Stimulated activated CD8-positive, alpha-beta memory T cell treated with anti-CD3 and anti-CD28 coated beads, Interleukin-12 subunit alpha, Interleukin-12 subunit beta, amount 100 ng/mL, for 1 hour (primary cell): ENCODE results near the gene FAM114A2.
"Not testable (repeated sequence)": the region's sequence is repeated elsewhere in the genome, so short reads cannot be mapped to it uniquely, and the experiment has no call there.

Experiments
- DNase-seq: peaks from one replicate; pipeline ENCODE4 v3.0.0-alpha.2; 2020; ENCODE audit warnings: low read depth

The FAM114A2 gene

GRCh38 chr5:154038707-154039457 lies at the start of gene FAM114A2, which contains the start of gene MFAP3:
Gene FAM114A2, minus strand, starts transcription at chr5:154038910. Its CDS starts 3,957 bp downstream, at chr5:154034953.
Gene MFAP3, plus strand, starts transcription at chr5:154038967. Its CDS starts 10,756 bp downstream, at chr5:154049723.
- DNase-seq = peak; percentile 76

DNA sequence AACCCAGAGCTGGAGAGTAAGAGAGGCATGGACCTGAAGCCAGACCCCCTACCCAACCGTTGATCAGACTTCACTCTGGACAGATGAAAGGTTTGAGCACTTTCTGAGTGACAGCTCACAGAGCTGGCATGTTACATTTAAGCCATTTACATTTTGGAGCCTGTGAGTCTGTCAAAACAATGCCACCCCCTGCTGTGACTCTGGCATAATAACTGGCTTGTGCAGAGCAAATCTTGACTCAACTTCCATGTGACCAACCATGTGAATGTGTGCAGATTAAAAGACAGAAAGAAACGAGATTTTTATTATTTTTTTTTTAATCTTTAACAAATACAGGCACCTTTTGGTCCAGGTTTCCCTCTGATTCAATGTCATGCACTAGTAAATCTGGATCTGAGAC lies 48.5 kb upstream of the FAM114A2 start:
- DNase-seq = no peak

GRCh38 chr5:154086641-154087040 lies 47.9 kb upstream of the FAM114A2 start:
- DNase-seq = no peak

DNA sequence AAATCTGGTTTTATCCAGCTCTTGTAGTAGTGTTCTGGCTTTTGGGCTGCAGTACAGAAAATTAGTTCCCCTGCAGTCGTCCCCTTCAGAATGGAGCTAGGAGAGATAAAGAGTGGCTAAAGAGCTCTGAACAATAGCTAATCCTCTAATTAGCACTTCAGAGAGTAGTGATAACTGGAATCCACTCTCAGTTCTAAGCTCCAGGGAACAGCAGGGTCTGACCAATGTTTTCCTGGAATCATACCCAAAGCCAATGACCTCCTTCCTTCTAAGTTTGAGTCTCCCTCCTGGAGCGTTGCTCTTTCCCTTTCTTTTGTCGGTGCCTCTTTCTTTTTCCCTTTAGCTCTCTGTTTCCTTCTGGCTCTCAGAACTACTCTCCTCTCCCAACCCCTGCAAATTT lies 47.4 kb upstream of the FAM114A2 start:
- no peak for DNase-seq

- no peak for DNase-seq
Observed at GRCh38 chr5:154084062-154084639, 45.4 kb upstream of the FAM114A2 start.

GRCh38 chr5:154081246-154081645 lies 42.5 kb upstream of the FAM114A2 start:
- no peak for DNase-seq

GRCh38 chr5:154078272-154078671 lies 39.6 kb upstream of the FAM114A2 start:
- DNase-seq = no peak

DNA sequence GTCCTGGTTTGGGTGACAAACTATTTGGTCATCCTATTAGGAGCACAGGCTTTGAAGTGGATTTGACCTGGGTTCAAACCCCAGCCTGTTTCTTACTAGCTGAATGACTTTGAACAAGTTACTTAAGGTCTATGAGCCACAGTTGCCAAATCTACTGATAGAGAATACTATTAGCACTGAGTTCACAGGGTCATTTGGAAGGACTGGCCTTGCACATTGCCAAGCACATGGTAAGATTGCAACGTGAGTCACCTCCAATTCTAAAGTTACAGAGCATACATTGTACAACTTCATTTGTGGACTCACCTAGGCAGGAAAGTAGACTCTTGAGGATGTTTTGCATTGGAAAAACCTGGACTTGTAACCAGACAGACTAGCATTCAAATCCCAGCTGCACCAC lies 39.0 kb upstream of the FAM114A2 start:
- no peak for DNase-seq

DNA sequence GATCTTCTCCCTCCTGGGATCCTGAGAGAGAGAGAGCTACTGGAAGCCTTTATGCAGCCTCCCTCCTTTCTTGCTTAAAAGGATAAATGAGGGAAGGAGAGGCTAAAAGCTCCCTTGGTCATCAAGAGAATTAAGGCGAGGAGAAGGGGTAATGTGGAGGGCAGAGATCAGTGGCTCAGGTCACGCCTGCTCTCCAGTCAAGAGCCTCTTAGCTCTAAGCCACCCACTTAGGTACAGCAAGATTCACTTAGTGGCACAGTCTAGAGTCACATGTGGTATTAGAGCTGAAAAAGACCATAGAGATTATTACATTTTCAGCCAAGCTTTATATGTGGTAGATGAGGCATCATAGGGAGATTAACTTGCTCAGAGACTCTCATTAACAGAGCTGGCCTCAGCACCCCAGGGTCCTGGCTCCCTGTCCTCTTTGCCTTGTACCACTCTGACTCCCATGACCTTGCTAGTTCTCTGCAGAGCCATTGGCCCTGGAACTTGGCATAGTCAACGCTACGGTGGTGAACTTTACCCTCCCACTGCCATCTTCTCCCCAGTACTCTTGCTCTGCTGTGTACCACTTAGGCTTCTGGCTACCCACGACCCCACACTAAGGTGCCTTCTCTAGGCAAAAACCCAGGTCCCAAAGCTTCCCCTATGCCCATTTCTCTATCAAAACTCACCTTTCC lies 37.7 kb upstream of the FAM114A2 start:
- DNase-seq = no peak

DNA sequence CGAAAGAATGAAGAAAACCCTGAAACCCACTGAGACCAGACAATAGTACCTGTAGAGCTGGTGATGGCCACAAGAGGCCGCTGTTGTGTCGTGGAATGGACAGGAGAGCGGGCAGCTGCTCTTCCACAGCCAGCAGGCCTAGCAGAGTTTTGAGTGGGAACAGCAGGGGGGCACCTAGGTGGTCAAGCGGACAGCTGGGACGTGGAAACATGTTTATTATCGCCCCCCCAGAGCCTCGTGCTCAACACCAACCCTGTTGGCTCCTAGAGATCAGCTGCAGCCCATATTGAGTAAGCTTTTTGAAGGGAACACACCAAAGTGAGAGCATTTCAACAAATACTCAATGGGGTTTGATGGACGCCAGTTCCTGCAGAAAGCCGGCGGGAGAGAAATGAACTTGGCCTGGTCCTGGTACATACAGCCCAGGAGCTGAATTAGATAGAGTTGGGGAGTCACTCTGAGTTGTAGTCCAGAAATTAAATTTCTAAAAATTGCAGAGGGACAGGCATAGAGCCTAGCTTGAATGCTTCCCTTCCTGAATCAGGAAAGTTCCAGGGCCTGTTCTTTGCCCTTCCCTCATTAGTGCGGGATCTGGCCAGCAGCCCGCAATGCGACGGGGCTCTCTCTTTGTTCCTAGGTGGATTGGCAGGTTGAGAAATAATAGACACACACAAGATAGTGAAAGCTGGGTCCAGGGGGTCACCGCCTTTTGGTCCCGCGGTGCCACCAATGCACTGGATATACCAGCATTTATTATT lies 33.9 kb upstream of the FAM114A2 start:
- peak; percentile 73 for DNase-seq

DNA sequence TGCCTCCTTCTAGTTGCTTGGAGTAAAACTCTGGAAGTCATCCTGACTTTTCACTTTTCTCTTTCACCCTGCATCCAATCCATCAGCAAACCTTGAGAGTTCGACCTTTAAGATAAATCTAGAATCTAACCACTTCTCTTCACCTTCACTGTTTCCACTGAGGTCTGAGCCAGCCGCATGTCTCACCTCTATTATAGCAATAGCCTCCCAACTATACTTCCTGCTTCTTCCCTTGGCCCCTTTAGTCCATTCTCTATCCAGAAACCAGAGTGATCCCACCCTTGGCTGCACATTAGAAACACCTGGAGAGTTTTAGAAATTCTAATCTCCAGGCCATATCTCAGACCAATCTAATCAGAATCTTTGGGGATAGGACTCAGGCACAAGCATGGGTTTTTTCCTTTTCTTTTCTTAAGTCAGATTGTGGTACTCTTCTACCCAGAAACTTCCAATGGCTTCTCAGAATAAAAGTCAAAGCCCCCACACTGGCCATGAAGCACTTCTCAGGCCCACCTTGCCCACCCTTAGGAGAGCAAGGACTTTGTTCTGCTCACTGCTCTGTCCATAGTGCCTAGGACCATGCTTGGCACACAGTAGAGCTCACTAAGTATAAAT lies 33.2 kb upstream of the FAM114A2 start:
- no peak for DNase-seq

DNA sequence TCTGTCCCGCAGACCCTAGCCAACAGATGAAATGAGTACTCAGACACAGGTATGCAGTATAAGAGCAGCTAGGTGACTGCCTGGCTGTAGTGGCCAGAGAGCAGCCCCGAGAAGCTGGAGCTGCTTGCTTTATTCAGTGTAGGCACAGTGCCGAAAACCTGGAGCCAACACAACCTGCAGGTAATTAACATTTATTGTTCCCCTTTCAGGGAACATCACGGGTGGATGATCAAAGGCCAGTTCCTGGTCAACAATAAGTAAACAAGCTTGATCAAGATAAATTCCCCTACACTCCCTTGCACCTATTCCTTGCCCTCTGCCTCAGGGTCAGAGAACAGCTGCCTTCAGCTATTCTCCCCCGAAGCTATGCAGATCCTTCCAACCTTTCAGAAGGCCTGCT lies 31.1 kb upstream of the FAM114A2 start:
- not testable (repeated sequence) for DNase-seq

DNA sequence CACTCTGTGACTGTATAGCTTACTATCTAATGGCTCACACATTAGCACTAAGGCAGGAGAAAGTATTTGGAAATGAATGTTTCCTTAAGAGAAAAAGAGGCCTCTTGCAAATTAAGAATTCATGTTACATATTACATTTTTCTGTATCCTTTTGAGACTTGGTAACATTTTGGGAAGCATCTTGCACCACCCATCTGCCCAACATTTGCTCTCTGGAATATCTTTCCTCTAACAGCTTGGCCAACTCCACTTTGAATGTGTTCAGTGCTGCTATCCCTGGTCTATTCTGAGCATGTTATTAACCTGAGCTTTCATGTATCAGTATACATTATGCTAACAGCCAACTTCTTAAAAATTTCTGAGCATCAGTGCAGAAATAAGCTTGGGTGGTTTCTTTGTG lies 27.3 kb upstream of the FAM114A2 start:
- DNase-seq = no peak

DNA sequence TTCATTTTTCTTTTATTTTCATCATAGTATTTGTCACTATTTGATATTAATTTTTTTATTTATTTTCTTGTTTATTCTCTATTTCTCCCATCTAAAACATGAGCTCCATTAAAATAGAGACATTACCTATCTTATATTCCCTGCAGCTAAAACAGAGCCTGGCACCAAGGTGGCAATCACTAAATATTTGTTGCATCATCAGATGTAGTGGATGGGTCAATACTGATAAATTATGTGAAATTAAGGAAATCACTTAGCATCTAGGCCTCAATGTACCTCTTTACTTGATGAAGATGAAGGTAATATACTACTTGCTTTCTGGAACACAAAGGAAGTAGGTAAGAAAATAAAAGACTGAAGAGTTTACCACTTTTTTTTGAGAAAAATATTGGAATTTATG lies 24.7 kb upstream of the FAM114A2 start:
- no peak for DNase-seq

- DNase-seq = no peak
Observed at GRCh38 chr5:154060606-154061005, 21.9 kb upstream of the FAM114A2 start.

GRCh38 chr5:154059583-154059982 lies 20.9 kb upstream of the FAM114A2 start:
- no peak for DNase-seq

GRCh38 chr5:154059039-154059430 lies 20.3 kb upstream of the FAM114A2 start:
- DNase-seq = no peak

GRCh38 chr5:154058055-154059038 lies 19.6 kb upstream of the FAM114A2 start:
- DNase-seq = no peak

GRCh38 chr5:154055201-154055600 lies 16.5 kb upstream of the FAM114A2 start:
- no peak for DNase-seq

GRCh38 chr5:154053468-154053867 lies 14.8 kb upstream of the FAM114A2 start:
- DNase-seq = no peak

GRCh38 chr5:154049636-154050035 lies 10.9 kb upstream of the FAM114A2 start:
- no peak for DNase-seq
